GM12872 (cell line): ENCODE measurements around the gene PLEKHD1.

ENCODE experiments used
- CTCF ChIP-seq: IDR thresholded peaks from 3 replicates; pipeline ENCODE4 v1.5.1; 2011; ENCODE audit warnings: low read depth, mild to moderate bottlenecking, low read length, moderate library complexity; ENCODE audit not compliant: insufficient read depth

The PLEKHD1 gene

GRCh38 chr14:69559581-69560011, 75.1 kb downstream of the PLEKHD1 start:
- TF ChIP-seq CTCF = no peak

DNA sequence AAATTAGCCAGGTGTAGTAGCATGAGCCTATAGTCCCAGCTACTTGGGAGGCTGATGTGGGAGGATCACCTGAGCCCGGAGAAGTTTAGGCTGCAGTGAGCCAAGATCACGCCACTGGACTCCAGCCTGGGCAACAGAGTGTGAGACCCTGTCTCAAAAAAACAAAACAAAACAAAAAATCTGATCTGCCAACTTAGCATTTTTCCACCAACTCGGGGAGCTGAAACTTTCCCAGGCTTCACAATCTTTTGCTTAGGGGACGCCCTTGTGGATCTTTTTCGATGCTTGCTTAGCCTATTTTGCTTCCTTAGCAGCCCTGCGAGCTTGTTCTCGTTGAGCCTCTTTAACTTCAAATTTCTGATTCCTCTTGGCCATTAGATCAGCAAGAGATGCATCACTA, 76.3 kb downstream of the PLEKHD1 start:
- TF ChIP-seq CTCF = no peak

- TF ChIP-seq CTCF = no peak
Observed at GRCh38 chr14:69561893-69562292, 77.4 kb downstream of the PLEKHD1 start.

DNA sequence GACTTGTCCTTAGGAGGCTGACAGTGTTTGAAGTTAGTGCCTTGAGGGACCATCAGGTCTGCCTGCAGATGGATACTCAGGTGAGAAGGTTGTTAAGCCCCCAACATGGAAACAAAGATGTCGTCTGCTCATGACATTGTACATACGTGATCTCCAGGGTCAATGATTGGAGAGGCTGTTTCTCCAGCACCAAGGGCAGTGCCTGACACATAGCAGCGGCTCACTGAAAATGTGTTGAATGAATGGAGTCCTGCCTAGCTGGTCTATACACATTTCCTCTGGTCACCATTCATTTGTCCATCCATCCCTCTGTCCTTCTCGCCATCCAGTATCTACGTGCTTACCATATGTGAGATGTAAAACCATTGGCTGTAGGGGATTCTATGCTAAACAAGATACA, 83.0 kb downstream of the PLEKHD1 start:
- TF ChIP-seq CTCF = no peak

DNA sequence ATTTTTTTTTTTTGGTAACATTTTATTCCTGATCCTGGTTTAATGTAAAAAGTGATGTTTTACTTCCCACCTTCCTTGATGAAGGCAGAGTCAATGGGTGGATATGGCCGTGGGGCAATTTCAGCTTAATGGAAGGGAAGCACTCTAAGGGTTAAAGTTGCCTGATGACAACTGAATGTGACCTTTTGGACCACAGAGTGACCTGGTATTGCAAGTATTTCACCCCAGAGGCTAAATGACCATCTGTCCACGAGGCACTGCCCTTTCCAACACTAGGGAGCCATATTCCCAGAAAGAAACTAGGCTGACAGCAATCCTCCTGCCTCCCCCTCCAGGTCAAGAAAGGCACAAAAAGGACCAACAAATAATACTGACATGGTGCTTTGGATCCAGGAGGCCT, 85.3 kb downstream of the PLEKHD1 start:
- TF ChIP-seq CTCF = no peak

DNA sequence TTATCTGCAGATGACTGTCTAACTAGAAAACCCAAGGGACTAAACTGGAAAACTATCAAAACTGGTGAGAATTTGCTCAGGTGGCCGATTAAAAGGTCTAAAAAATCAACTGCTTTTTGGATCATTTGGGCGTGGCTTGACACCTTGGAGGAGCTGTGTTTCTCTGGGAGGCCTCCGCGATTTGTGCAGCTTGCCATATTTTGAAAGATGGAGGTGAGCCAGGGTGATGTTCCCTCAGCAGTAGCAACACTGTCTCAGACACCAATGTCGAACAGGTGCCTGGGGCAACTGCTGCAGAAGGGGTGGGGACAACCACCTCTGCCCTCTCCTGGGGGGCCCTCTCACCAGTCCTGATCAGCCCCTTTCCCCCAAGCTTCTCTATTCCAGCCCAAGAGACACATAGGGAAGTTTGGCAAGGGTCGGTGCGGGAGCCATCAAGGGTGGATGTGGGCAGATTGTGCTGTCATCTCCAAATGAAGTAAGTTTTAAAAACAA, 86.4 kb downstream of the PLEKHD1 start:
- no peak for TF ChIP-seq CTCF

- no peak for TF ChIP-seq CTCF
Observed at GRCh38 chr14:69571449-69572029, 87.0 kb downstream of the PLEKHD1 start.
